ENCODE data around the gene CREBRF. TPM values are rescaled to one million over a fixed set of nuclear protein-coding genes. Genes with fewer than 3 reads are reported as not detected.

The CREBRF gene
- total and polyA plus RNA-seq, 2 of the 4 experiments (the other 2 are of a cell fraction), result 3.2 to 16.1 TPM

DNA sequence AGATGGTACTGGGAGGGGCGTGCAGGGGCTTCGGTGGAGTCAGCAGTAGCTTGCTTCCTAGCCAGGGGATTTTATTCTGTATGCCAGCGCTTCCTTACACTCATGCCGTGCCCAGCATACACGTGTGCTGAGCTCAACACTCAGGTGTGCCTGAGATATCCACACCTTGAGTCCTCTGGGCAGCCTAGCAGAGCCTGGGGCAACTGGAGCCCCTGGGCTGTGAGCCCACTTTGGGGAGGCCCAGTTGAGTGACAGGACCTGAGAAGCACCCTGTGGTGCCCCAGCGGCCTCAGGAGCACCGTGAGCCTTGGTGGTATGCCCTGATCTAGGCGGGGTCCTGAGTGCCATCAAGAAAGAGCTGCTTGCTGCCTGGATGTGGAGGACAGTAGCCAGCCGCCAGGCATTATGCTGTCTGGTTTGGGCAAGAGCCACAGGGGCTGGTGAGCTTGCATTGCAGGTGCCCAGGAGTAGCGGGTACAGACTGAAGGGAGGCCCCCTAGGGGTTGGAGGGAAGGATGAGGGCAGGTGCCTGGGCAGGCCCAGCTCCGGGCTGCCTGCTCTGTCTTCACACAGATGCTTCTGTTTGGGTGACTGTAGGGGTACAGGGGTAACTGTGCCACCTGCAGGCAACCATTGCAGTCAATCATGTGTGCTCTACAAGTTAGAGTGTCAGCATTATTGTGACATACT, 131.0 kb downstream of the CREBRF start:
- Histone ChIP-seq H3K9me1 (ENCODE audit: insufficient read depth, low read length) (no peaks in the 10 kb centered on the region), H3K14ac (replicated peaks; ENCODE audit: low read depth, low read length) (no peak overlapping the region), H2AK9ac (replicated peaks; ENCODE audit: low read depth, low read length, poor library complexity) (no peak overlapping the region), H4K8ac (ENCODE audit: low read depth in 2 of 2, low read length in 2 of 2) (no peak overlapping the region), H2BK20ac (ENCODE audit: low read depth, low read length) (no peak overlapping the region), H2BK15ac (ENCODE audit: low read depth, low read length) (no peak overlapping the region), H3K9ac (ENCODE audit: low read depth, low read length) (no peak overlapping the region), H3K56ac (ENCODE audit: extremely low read depth, insufficient read depth, low read length) (no peak overlapping the region), H2BK120ac (ENCODE audit: low read depth, low read length) (no peak overlapping the region), H3K27ac (ENCODE audit: insufficient read depth, low read length) (no peak overlapping the region), H3K4me3 (ENCODE audit: insufficient read depth, low read depth, low read length) (no peak overlapping the region), H2AFZ (replicated peaks; ENCODE audit: low read length, poor library complexity) (no peak overlapping the region), H3K9me3 (ENCODE audit: control insufficient read depth, insufficient read depth, low read length) (no peaks in the 10 kb centered on the region), H2AK5ac (ENCODE audit: low read depth, low read length) (no peak overlapping the region), H3K18ac (ENCODE audit: low read depth, low read length) (no peak overlapping the region), H3K4ac (ENCODE audit: low read depth, low read length) (no peak overlapping the region), H3K23ac (ENCODE audit: low read depth, low read length) (no peak overlapping the region), H4K5ac (ENCODE audit: low read depth, low read length) (no peak overlapping the region), H3K36me3 (ENCODE audit: control insufficient read depth, insufficient read depth, low read length) (no peaks in the 10 kb centered on the region), H3K27me3 (ENCODE audit: control insufficient read depth, insufficient read depth, low read length) (peaks cover 21% of the 10 kb centered on the region), H2BK5ac (ENCODE audit: low read depth, low read length, poor library complexity, severe bottlenecking) (no peak overlapping the region), H3K79me1 (ENCODE audit: low read depth in 1 of 2, low read length in 2 of 2) (no peaks in the 10 kb centered on the region), H4K20me1 (ENCODE audit: insufficient read depth, low read length) (no peaks in the 10 kb centered on the region), H3K4me1 (ENCODE audit: control insufficient read depth, insufficient read depth, low read length) (no peaks in the 10 kb centered on the region), H3K4me2 (ENCODE audit: low read depth, low read length) (no peak overlapping the region), H4K91ac (ENCODE audit: insufficient read depth, low read depth, low read length) (no peak overlapping the region)
- TF ChIP-seq SMC3 (IDR thresholded peaks at IDR 0.05; ENCODE audit: low read depth, low read length) (no peak), RFX5 (IDR thresholded peaks at IDR 0.05; ENCODE audit: low read depth, low read length) (no peak), FOS (IDR thresholded peaks at IDR 0.05; ENCODE audit: low read depth, low read length) (no peak), NFE2L2 (IDR thresholded peaks at IDR 0.05; ENCODE audit: low read depth, low read length) (no peak), RCOR1 (IDR thresholded peaks at IDR 0.05; ENCODE audit: insufficient replicate concordance, low read length) (no peak), MAFK (IDR thresholded peaks at IDR 0.05; ENCODE audit: low read depth, low read length) (no peak), CEBPB (IDR thresholded peaks at IDR 0.05; ENCODE audit: low read depth, low read length) (no peak), CTCF (conservative IDR thresholded peaks at IDR 0.05; ENCODE audit: low read depth, low read length) (no peak), RAD21 (IDR thresholded peaks at IDR 0.05; ENCODE audit: low read length) (no peak), USF2 (IDR thresholded peaks at IDR 0.05; ENCODE audit: low read depth, low read length) (no peak), MAZ (IDR thresholded peaks at IDR 0.05; ENCODE audit: borderline replicate concordance, low read depth, low read length) (no peak), BHLHE40 (IDR thresholded peaks at IDR 0.05; ENCODE audit: low read depth, low read length) (no peak), POLR2A (IDR thresholded peaks at IDR 0.05; ENCODE audit: low read depth, low read length) (no peak), CHD1 (IDR thresholded peaks at IDR 0.05; ENCODE audit: low read depth, low read length) (no peak), MXI1 (IDR thresholded peaks at IDR 0.05; ENCODE audit: borderline replicate concordance, low read depth, low read length) (no peak)
- TF ChIP-seq, protein P1, sequence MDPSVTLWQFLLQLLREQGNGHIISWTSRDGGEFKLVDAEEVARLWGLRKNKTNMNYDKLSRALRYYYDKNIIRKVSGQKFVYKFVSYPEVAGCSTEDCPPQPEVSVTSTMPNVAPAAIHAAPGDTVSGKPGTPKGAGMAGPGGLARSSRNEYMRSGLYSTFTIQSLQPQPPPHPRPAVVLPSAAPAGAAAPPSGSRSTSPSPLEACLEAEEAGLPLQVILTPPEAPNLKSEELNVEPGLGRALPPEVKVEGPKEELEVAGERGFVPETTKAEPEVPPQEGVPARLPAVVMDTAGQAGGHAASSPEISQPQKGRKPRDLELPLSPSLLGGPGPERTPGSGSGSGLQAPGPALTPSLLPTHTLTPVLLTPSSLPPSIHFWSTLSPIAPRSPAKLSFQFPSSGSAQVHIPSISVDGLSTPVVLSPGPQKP (IDR thresholded peaks at IDR 0.05; ENCODE audit: borderline replicate concordance, low read depth, low read length), result no peak
- in situ Hi-C loops (cut with MboI; ENCODE audit: low sequenced_read_pairs), result no loop called here
- intact Hi-C loops (cut with micrococcal nuclease), result no loop called here
- ATAC-seq (ENCODE audit: low read depth) (no peak), DNase-seq (no peak)
- POLR2A ChIA-PET (ENCODE audit: unreplicated experiment), result no interaction called here
- CTCF ChIA-PET, result no interaction called here
- BruUV-seq (replicated peaks), result no TSS peak
- no CpG with 5 or more reads among the region's 11 CpGs for WGBS, 2 experiments (ENCODE audit: extremely low coverage in 2 of 2, insufficient read length in 1 of 2)
- dilution Hi-C loops (cut with HindIII; ENCODE audit: low sequenced_read_pairs, unreplicated experiment), result no loop called here

Data from IMR-90 (cell line).